WTC11 (cell line): ENCODE results near the gene LRRC49.

Experiments
- MYBL2 ChIP-seq: sonication (generic); formaldehyde crosslinking; IDR thresholded peaks from 2 replicates; pipeline ENCODE4 v1.8.1; 2023; ENCODE audit warnings: mild to moderate bottlenecking, moderate library complexity, missing genetic modification reagents
- NFYB ChIP-seq: sonication (generic); formaldehyde crosslinking; conservative IDR thresholded peaks from 2 replicates; pipeline ENCODE4 v1.8.0; 2022; ENCODE audit warnings: low read depth, missing genetic modification reagents
- TF ChIP-seq, protein P1 (sequence below): fragments of 250-450 bp; sonication (Bioruptor Pico); IDR thresholded peaks from 2 replicates; pipeline ENCODE4 v1.9.0; 2021; ENCODE audit warnings: mild to moderate bottlenecking, borderline replicate concordance

DNA sequence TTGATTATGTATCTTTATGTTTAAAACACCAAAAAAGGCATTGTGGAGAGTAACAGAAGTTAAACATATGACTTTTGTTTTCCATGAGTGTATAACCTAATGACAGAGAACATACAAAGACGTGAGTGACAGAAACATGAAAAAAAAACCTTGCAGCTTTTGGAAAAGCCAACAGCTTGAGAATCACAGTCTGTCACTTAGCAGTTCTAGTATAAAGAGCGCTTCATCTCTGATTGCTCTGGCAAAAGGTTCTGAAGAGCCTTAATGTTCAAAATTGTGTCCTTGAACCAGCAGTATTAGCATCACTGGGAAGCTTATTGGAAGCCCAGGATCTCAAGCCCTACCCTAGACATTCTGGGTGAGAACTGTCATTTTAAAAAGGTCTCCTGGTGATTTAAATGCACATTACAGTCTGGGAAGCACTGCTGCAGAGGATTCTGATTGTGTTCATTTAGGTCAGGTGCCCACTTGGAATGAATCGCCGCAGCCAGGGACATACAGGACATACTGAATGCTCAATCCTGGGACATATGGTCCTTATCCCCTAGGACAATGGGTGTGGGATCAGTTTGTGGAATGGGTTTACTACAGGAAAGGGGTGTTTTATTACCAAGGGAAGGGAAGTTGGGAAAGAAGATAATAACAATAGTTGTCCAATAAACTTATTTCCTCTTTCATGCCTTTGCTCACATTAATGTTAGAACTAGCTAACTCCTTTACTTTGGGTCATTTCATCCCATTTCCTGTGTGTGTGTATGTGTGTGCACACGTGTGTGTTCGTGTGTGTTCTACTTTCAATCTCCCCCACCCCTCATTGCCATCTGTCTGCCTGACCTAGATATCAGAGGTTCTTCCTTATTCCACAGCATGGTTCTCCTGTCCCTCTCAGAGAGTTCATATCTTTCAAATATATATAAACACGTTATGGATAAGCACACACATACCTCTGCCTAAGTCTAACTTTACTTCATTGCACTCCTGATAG lies 55.0 kb downstream of the LRRC49 start:
- no peak for TF ChIP-seq MYBL2 (CRISPR knock-in tag)
- TF ChIP-seq, protein P1, sequence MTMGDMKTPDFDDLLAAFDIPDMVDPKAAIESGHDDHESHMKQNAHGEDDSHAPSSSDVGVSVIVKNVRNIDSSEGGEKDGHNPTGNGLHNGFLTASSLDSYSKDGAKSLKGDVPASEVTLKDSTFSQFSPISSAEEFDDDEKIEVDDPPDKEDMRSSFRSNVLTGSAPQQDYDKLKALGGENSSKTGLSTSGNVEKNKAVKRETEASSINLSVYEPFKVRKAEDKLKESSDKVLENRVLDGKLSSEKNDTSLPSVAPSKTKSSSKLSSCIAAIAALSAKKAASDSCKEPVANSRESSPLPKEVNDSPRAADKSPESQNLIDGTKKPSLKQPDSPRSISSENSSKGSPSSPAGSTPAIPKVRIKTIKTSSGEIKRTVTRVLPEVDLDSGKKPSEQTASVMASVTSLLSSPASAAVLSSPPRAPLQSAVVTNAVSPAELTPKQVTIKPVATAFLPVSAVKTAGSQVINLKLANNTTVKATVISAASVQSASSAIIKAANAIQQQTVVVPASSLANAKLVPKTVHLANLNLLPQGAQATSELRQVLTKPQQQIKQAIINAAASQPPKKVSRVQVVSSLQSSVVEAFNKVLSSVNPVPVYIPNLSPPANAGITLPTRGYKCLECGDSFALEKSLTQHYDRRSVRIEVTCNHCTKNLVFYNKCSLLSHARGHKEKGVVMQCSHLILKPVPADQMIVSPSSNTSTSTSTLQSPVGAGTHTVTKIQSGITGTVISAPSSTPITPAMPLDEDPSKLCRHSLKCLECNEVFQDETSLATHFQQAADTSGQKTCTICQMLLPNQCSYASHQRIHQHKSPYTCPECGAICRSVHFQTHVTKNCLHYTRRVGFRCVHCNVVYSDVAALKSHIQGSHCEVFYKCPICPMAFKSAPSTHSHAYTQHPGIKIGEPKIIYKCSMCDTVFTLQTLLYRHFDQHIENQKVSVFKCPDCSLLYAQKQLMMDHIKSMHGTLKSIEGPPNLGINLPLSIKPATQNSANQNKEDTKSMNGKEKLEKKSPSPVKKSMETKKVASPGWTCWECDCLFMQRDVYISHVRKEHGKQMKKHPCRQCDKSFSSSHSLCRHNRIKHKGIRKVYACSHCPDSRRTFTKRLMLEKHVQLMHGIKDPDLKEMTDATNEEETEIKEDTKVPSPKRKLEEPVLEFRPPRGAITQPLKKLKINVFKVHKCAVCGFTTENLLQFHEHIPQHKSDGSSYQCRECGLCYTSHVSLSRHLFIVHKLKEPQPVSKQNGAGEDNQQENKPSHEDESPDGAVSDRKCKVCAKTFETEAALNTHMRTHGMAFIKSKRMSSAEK (CRISPR knock-in tag), result no peak
- TF ChIP-seq NFYB (CRISPR knock-in tag), result no peak
